ENCODE measurements around the gene DDR2.
A peak's percentile ranks its signal among the peaks of the same experiment; 100 is the strongest.

The DDR2 gene

GRCh38 chr1:162672622-162673260 lies 40.5 kb downstream of the DDR2 start:
- no peak for DNase-seq (ENCODE audit: low spot score)

GRCh38 chr1:162674034-162674608 lies 41.9 kb downstream of the DDR2 start:
- no peak for DNase-seq (ENCODE audit: low spot score)

GRCh38 chr1:162676087-162676486 lies 43.8 kb downstream of the DDR2 start:
- no peak for DNase-seq (ENCODE audit: low spot score)

GRCh38 chr1:162676750-162677149 lies 44.5 kb downstream of the DDR2 start:
- DNase-seq (ENCODE audit: low spot score), result no peak

- no peak for DNase-seq (ENCODE audit: low spot score)
Observed at GRCh38 chr1:162677607-162678371, 45.5 kb downstream of the DDR2 start.

GRCh38 chr1:162678439-162678838 lies 46.2 kb downstream of the DDR2 start:
- no peak for DNase-seq (ENCODE audit: low spot score)

- no peak for DNase-seq (ENCODE audit: low spot score)
Observed at GRCh38 chr1:162679298-162679697, 47.0 kb downstream of the DDR2 start.

- DNase-seq (ENCODE audit: low spot score), result no peak
Observed at GRCh38 chr1:162680419-162681121, 48.3 kb downstream of the DDR2 start.

GRCh38 chr1:162681122-162681436 lies 48.8 kb downstream of the DDR2 start:
- no peak for DNase-seq (ENCODE audit: low spot score)

- no peak for DNase-seq (ENCODE audit: low spot score)
Observed at GRCh38 chr1:162682013-162682419, 49.8 kb downstream of the DDR2 start.

- DNase-seq (ENCODE audit: low spot score), result no peak
Observed at GRCh38 chr1:162687870-162688269, 55.6 kb downstream of the DDR2 start.

GRCh38 chr1:162688521-162688920 lies 56.3 kb downstream of the DDR2 start:
- DNase-seq (ENCODE audit: low spot score), result no peak

- no peak for DNase-seq (ENCODE audit: low spot score)
Observed at GRCh38 chr1:162688931-162689330, 56.7 kb downstream of the DDR2 start.

- no peak for DNase-seq (ENCODE audit: low spot score)
Observed at GRCh38 chr1:162689745-162690671, 57.7 kb downstream of the DDR2 start.

GRCh38 chr1:162690672-162691434 lies 58.6 kb downstream of the DDR2 start:
- DNase-seq (ENCODE audit: low spot score), result peak; percentile 90

GRCh38 chr1:162691999-162692575 lies 59.8 kb downstream of the DDR2 start:
- DNase-seq (ENCODE audit: low spot score), result no peak

- DNase-seq (ENCODE audit: low spot score), result no peak
Observed at GRCh38 chr1:162694911-162695310, 62.6 kb downstream of the DDR2 start.

GRCh38 chr1:162695687-162696086 lies 63.4 kb downstream of the DDR2 start:
- no peak for DNase-seq (ENCODE audit: low spot score)

- DNase-seq (ENCODE audit: low spot score), result no peak
Observed at GRCh38 chr1:162696286-162696862, 64.1 kb downstream of the DDR2 start.

Data from kidney capillary endothelial cell (primary cell).